K562 (cell line): ENCODE measurements around the gene NDUFA5. TPM values are rescaled to one million over a fixed set of nuclear protein-coding genes. Genes with fewer than 3 reads are reported as not detected.

ENCODE experiments used
- ADNP ChIP-seq: fragments of 200-800 bp; sonication (Bioruptor generic); IDR thresholded peaks from 2 replicates; pipeline ENCODE4 v1.6.1; 2016; ENCODE audit warnings: missing genetic modification characterization, missing compliant biosample characterization
- ARID3B ChIP-seq: fragments of 250-450 bp; sonication (Bioruptor Pico); IDR thresholded peaks from 2 replicates; pipeline ENCODE4 v1.4.0; 2020; ENCODE audit warnings: borderline replicate concordance
- ARNT ChIP-seq, 2 experiments: fragments of 450-650 bp; IDR thresholded peaks; 2 replicates each; pipeline ENCODE4 v1.6.1; 2016; ENCODE audit warnings: mild to moderate bottlenecking in 1 of 2
- L3MBTL2 ChIP-seq: fragments of 450-650 bp; IDR thresholded peaks from 2 replicates; pipeline ENCODE4 v1.6.1; 2016; ENCODE audit warnings: mild to moderate bottlenecking, moderate library complexity
- MBD1 ChIP-seq: fragments of 250-450 bp; sonication (Bioruptor Pico); IDR thresholded peaks from 2 replicates; pipeline ENCODE4 v1.8.0; 2022; ENCODE audit warnings: inconsistent platforms
- PTRF ChIP-seq: fragments of 450-650 bp; IDR thresholded peaks from 2 replicates; pipeline ENCODE4 v1.6.1; 2016; ENCODE audit warnings: mild to moderate bottlenecking, missing genetic modification characterization, missing compliant biosample characterization
- PURB ChIP-seq: sonication (generic); formaldehyde crosslinking; IDR thresholded peaks from 2 replicates; pipeline ENCODE4 v1.9.0; 2021; ENCODE audit warnings: low read depth, mild to moderate bottlenecking, missing genetic modification reagents
- RBM14 ChIP-seq: fragments of 200-400 bp; formaldehyde crosslinking; IDR thresholded peaks from 2 replicates; pipeline ENCODE4 v1.6.1; 2018; ENCODE audit warnings: low read depth, mild to moderate bottlenecking, low read length, moderate library complexity, borderline replicate concordance; ENCODE audit not compliant: insufficient read depth
- RBM17 ChIP-seq: fragments of 200-400 bp; formaldehyde crosslinking; IDR thresholded peaks from 2 replicates; pipeline ENCODE4 v1.6.1; 2017; ENCODE audit warnings: low read depth, mild to moderate bottlenecking, low read length, borderline replicate concordance
- SNIP1 ChIP-seq: fragments of 450-650 bp; IDR thresholded peaks from 2 replicates; pipeline ENCODE4 v1.7.1; 2017; ENCODE audit warnings: low read depth, mild to moderate bottlenecking
- TEAD2 ChIP-seq: fragments of 450-650 bp; IDR thresholded peaks from 2 replicates; pipeline ENCODE4 v1.6.1; 2016; ENCODE audit warnings: missing genetic modification characterization, control low read depth, missing compliant biosample characterization
- ZNF140 ChIP-seq: fragments of 250-450 bp; sonication (Bioruptor Pico); IDR thresholded peaks from 2 replicates; pipeline ENCODE4 v1.8.0; 2021; ENCODE audit warnings: moderate library complexity, mild to moderate bottlenecking, inconsistent platforms
- polyA plus RNA-seq, 8 experiments: library from polyadenylated mRNA; depleted of rRNA in 4 of 8; stranded (reverse) in 5 of 8; unstranded in 3 of 8; fragments of >200 nt; fragmentation: Nextera tagmentation in 2 of 8; fragmentation: Illumina TruSeq in 1 of 8; extraction: Ambion mirVana in 2 of 8; extraction: Trizol in 1 of 8; gene quantifications; 2 replicates each; pipeline versions ENCODE4 v1.2.1 to v1.2.3, GENCODE V29; 2011 to 2014; ENCODE audit warnings: inconsistent platforms in 1 of 8, missing spikeins in 1 of 8
- total RNA-seq, 7 experiments: library from RNA; depleted of rRNA in 6 of 7; stranded (reverse); fragments of >200 nt in 6 of 7; fragmentation: Illumina TruSeq in 2 of 7; extraction: Trizol in 2 of 7; gene quantifications; 2 replicates each; pipeline versions ENCODE4 v1.2.1 to v1.2.3, GENCODE V29; 2011 to 2021; ENCODE audit warnings: low replicate concordance in 1 of 7
- TF ChIP-seq, protein P1 (sequence below): fragments of 450-650 bp; conservative IDR thresholded peaks from 2 replicates; pipeline ENCODE4 v1.6.1; 2016; ENCODE audit warnings: missing genetic modification characterization, low read depth, mild to moderate bottlenecking, control low read depth, missing compliant biosample characterization
- TF ChIP-seq, protein P2 (sequence below): fragments of 250-450 bp; sonication (Bioruptor Pico); IDR thresholded peaks from 2 replicates; pipeline ENCODE4 v1.6.1; 2021; ENCODE audit warnings: mild to moderate bottlenecking
- TF ChIP-seq, protein P3 (sequence below): fragments of 150-350 bp; conservative IDR thresholded peaks from 2 replicates; pipeline ENCODE4 v1.6.1; 2014; ENCODE audit warnings: low read length
- TF ChIP-seq, protein P4 (sequence below), 2 experiments: IDR thresholded peaks; 2 replicates each; pipeline ENCODE4 v1.6.1; 2012; ENCODE audit warnings: improper control_type of control experiment in 2 of 2, low read depth in 2 of 2, low read length in 2 of 2, borderline replicate concordance in 1 of 2

Gene NDUFA5
- total and polyA plus RNA-seq, 9 of the 15 experiments (the other 6 are each of a cell fraction or from before 2014, with no cell fraction given), result 155 to 677 (median 269) TPM

- no peak for TF ChIP-seq ARID3B
- TF ChIP-seq MBD1, result peak; percentile 85; the same call in 1 of the 2 replicates
- TF ChIP-seq, protein P1, sequence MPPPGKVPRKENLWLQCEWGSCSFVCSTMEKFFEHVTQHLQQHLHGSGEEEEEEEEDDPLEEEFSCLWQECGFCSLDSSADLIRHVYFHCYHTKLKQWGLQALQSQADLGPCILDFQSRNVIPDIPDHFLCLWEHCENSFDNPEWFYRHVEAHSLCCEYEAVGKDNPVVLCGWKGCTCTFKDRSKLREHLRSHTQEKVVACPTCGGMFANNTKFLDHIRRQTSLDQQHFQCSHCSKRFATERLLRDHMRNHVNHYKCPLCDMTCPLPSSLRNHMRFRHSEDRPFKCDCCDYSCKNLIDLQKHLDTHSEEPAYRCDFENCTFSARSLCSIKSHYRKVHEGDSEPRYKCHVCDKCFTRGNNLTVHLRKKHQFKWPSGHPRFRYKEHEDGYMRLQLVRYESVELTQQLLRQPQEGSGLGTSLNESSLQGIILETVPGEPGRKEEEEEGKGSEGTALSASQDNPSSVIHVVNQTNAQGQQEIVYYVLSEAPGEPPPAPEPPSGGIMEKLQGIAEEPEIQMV (tag), result no peak
- no peak for TF ChIP-seq RBM17
- TF ChIP-seq TEAD2 (tag), result no peak
- TF ChIP-seq PURB (CRISPR knock-in tag), result no peak
- TF ChIP-seq, protein P2, sequence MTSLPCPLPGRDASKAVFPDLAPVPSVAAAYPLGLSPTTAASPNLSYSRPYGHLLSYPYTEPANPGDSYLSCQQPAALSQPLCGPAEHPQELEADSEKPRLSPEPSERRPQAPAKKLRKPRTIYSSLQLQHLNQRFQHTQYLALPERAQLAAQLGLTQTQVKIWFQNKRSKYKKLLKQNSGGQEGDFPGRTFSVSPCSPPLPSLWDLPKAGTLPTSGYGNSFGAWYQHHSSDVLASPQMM (CRISPR knock-in tag), result peak; percentile 52; the same call in 1 of the 2 replicates
- no peak for TF ChIP-seq ZNF140 (CRISPR knock-in tag)
- TF ChIP-seq, protein P3, sequence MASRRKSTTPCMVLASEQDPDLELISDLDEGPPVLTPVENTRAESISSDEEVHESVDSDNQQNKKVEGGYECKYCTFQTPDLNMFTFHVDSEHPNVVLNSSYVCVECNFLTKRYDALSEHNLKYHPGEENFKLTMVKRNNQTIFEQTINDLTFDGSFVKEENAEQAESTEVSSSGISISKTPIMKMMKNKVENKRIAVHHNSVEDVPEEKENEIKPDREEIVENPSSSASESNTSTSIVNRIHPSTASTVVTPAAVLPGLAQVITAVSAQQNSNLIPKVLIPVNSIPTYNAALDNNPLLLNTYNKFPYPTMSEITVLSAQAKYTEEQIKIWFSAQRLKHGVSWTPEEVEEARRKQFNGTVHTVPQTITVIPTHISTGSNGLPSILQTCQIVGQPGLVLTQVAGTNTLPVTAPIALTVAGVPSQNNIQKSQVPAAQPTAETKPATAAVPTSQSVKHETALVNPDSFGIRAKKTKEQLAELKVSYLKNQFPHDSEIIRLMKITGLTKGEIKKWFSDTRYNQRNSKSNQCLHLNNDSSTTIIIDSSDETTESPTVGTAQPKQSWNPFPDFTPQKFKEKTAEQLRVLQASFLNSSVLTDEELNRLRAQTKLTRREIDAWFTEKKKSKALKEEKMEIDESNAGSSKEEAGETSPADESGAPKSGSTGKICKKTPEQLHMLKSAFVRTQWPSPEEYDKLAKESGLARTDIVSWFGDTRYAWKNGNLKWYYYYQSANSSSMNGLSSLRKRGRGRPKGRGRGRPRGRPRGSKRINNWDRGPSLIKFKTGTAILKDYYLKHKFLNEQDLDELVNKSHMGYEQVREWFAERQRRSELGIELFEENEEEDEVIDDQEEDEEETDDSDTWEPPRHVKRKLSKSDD, result no peak
- no peak for TF ChIP-seq RBM14
- TF ChIP-seq, protein P4, sequence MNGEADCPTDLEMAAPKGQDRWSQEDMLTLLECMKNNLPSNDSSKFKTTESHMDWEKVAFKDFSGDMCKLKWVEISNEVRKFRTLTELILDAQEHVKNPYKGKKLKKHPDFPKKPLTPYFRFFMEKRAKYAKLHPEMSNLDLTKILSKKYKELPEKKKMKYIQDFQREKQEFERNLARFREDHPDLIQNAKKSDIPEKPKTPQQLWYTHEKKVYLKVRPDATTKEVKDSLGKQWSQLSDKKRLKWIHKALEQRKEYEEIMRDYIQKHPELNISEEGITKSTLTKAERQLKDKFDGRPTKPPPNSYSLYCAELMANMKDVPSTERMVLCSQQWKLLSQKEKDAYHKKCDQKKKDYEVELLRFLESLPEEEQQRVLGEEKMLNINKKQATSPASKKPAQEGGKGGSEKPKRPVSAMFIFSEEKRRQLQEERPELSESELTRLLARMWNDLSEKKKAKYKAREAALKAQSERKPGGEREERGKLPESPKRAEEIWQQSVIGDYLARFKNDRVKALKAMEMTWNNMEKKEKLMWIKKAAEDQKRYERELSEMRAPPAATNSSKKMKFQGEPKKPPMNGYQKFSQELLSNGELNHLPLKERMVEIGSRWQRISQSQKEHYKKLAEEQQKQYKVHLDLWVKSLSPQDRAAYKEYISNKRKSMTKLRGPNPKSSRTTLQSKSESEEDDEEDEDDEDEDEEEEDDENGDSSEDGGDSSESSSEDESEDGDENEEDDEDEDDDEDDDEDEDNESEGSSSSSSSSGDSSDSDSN (IDR thresholded peaks at IDR 0.05; ENCODE audit: borderline replicate concordance in 1 of 2, low read depth in 2 of 2, low read length in 2 of 2), result 0 out of 4 replicates have a peak, but pooled peaks of 1 of the 2 experiments have one; percentile 37
- no peak for TF ChIP-seq L3MBTL2
- TF ChIP-seq ADNP (tag), result no peak
- 0 out of 2 replicates have a peak, but pooled peaks have one; percentile 34 for TF ChIP-seq PTRF (tag)
- peak in 1 of 2 experiments; percentile 45; a peak in 1 of 4 replicates for TF ChIP-seq ARNT (IDR thresholded peaks at IDR 0.05)
- no peak for TF ChIP-seq SNIP1
These were observed 764 bp upstream of the NDUFA5 start (continued) for GRCh38 chr7:123558289-123558874.
